K562 (cell line): Measurements from ENCODE around the gene SFMBT2. TPM values are rescaled to one million over a fixed set of nuclear protein-coding genes. Genes with fewer than 3 reads are reported as not detected.

ENCODE experiments used
- ATAC-seq: fragments of 200-7000 bp; cut with Tn5 transposase; 3 replicates; pipeline ENCODE4 v1.9.1; 2020; ENCODE audit warnings: moderate library complexity
- BruUV-seq: library from RNA; stranded (reverse); fragments of 400-500 nt; replicated peaks from 2 replicates; lab custom pipeline; 2021; lab: Mats Ljungman, UMichigan
- CTCF ChIA-PET: fragments of 300-600 bp; formaldehyde crosslinking; extraction: SDS; loops from one replicate; lab custom pipeline; 2021; ENCODE audit warnings: low intra/inter-chr PET ratio; lab: Yijun Ruan, JAX
- POLR2A ChIA-PET: fragments of 300-600, 350-650 bp; sonication (Branson Sonifier 250); formaldehyde crosslinking; extraction: SDS; loops from one replicate; lab custom pipeline; 2021; ENCODE audit warnings: antibody characterized with exemption, inconsistent platforms; lab: Yijun Ruan, JAX
- DNase-seq, 4 experiments: peaks; one replicate each; pipeline versions ENCODE4 v3.0.0 to v3.0.0-alpha.2; 2011 to 2018; ENCODE audit warnings: low spot score in 3 of 4, mixed read lengths in 3 of 4; ENCODE audit errors: extremely low read depth in 1 of 4
- FAIRE-seq: peaks from 2 replicates; lab custom pipeline; 2011; peaks lifted over from hg19 to GRCh38; lab: Jason Lieb, UNC
- H2AFZ ChIP-seq: 2 replicates; pipeline ENCODE4 v1.6.0; 2011; ENCODE audit warnings: low read depth, low read length, control low read depth, inconsistent platforms
- H3K27ac ChIP-seq: fragments of 200-600 bp; 3 replicates; pipeline ENCODE4 v1.8.0; 2011; ENCODE audit warnings: low read depth, mild to moderate bottlenecking, control low read depth, inconsistent platforms, low read length, moderate library complexity, mixed read lengths; ENCODE audit errors: extremely low read depth
- H3K27me3 ChIP-seq, 2 experiments: fragments of 300-600 bp in 1 of 2; 2 replicates in 1 of 2; 3 replicates in 1 of 2; pipeline versions ENCODE4 v1.6.0 to v1.8.0; 2011; ENCODE audit warnings: inconsistent platforms in 2 of 2, low read length in 2 of 2, mild to moderate bottlenecking in 1 of 2, mixed read lengths in 1 of 2, moderate library complexity in 1 of 2; ENCODE audit not compliant: control insufficient read depth in 2 of 2, insufficient read depth in 2 of 2
- H3K36me3 ChIP-seq: fragments of 300-600 bp; 3 replicates; pipeline ENCODE4 v1.8.0; 2011; ENCODE audit warnings: mild to moderate bottlenecking, low read length, inconsistent platforms; ENCODE audit not compliant: control insufficient read depth, insufficient read depth
- H3K4me1 ChIP-seq, 2 experiments: fragments of 200-600 bp in 1 of 2; replicated peaks in 1 of 2; 2 replicates in 1 of 2; 3 replicates in 1 of 2; pipeline versions ENCODE4 v1.5.1 to v1.8.0; 2011; ENCODE audit warnings: inconsistent platforms in 2 of 2, low read length in 2 of 2, mild to moderate bottlenecking in 1 of 2, mixed read lengths in 1 of 2, moderate library complexity in 1 of 2; ENCODE audit not compliant: control insufficient read depth in 2 of 2, insufficient read depth in 2 of 2
- H3K4me2 ChIP-seq: 2 replicates; pipeline ENCODE4 v1.6.1; 2011; ENCODE audit warnings: low read length, control low read depth, inconsistent platforms, mixed read lengths; ENCODE audit not compliant: insufficient read depth
- H3K4me3 ChIP-seq: fragments of 200-600 bp; sonication (generic), shearing (Covaris generic); 2 replicates; pipeline ENCODE4 v1.5.1; 2016; ENCODE audit warnings: control low read depth, inconsistent platforms
- H3K79me2 ChIP-seq: fragments of 200-600 bp; 3 replicates; pipeline ENCODE4 v1.8.0; 2011; ENCODE audit warnings: low read length, inconsistent platforms; ENCODE audit not compliant: control insufficient read depth, insufficient read depth
- H3K9ac ChIP-seq, 2 experiments: 2 replicates each; pipeline versions ENCODE4 v1.6.0 to v1.6.1; 2011; ENCODE audit warnings: low read depth in 2 of 2, low read length in 2 of 2, control low read depth in 1 of 2, inconsistent platforms in 1 of 2, mild to moderate bottlenecking in 1 of 2, mixed read lengths in 1 of 2; ENCODE audit not compliant: insufficient read depth in 1 of 2
- H3K9me1 ChIP-seq: one replicate; pipeline ENCODE4 v1.6.0; 2011; ENCODE audit warnings: inconsistent platforms, mild to moderate bottlenecking, low read length, moderate library complexity; ENCODE audit not compliant: control insufficient read depth, insufficient read depth
- H3K9me3 ChIP-seq: replicated peaks from 2 replicates; pipeline ENCODE4 v1.5.1; 2011; ENCODE audit warnings: low read depth, low read length, inconsistent platforms; ENCODE audit not compliant: control insufficient read depth, insufficient read depth
- H4K20me1 ChIP-seq: replicated peaks from 2 replicates; pipeline ENCODE4 v1.6.1; 2011; ENCODE audit warnings: low read length, inconsistent platforms, mixed read lengths; ENCODE audit not compliant: control insufficient read depth, insufficient read depth
- DDX20 ChIP-seq: fragments of 450-650 bp; IDR thresholded peaks from 2 replicates; pipeline ENCODE4 v1.6.1; 2016; ENCODE audit warnings: missing genetic modification characterization, low read depth, mild to moderate bottlenecking, missing compliant biosample characterization, moderate library complexity
- DMBX1 ChIP-seq: fragments of 250-450 bp; sonication (Bioruptor Pico); IDR thresholded peaks from 2 replicates; pipeline ENCODE4 v1.8.0; 2022; ENCODE audit warnings: inconsistent platforms, mild to moderate bottlenecking, moderate library complexity, borderline replicate concordance
- FOSL1 ChIP-seq: fragments of 200-800 bp; sonication (Bioruptor generic); conservative IDR thresholded peaks from 2 replicates; pipeline ENCODE4 v1.6.1; 2016; ENCODE audit warnings: missing genetic modification characterization, missing compliant biosample characterization
- SRSF3 ChIP-seq: fragments of 200-400 bp; formaldehyde crosslinking; IDR thresholded peaks from 2 replicates; pipeline ENCODE4 v1.6.1; 2016; ENCODE audit warnings: mild to moderate bottlenecking, low read length, moderate library complexity; ENCODE audit not compliant: insufficient read depth
- TEAD1 ChIP-seq, 2 experiments: fragments of 450-650 bp in 1 of 2; sonication (generic) in 1 of 2; formaldehyde crosslinking; IDR thresholded peaks; 2 replicates each; pipeline versions ENCODE4 v1.4.0 to v1.8.0; 2020 to 2022; ENCODE audit warnings: mild to moderate bottlenecking in 2 of 2, missing genetic modification reagents in 1 of 2
- ZNF146 ChIP-seq: IDR thresholded peaks from one replicate; pipeline ENCODE4 v1.6.1; 2018; ENCODE audit warnings: missing compliant biosample characterization; ENCODE audit not compliant: unreplicated experiment
- ZNF609 ChIP-seq: sonication (generic); formaldehyde crosslinking; IDR thresholded peaks from 2 replicates; pipeline ENCODE4 v1.8.1; 2023; ENCODE audit warnings: missing genetic modification reagents, mild to moderate bottlenecking, borderline replicate concordance
- WGBS: fragments of 100-300 bp; shearing (Covaris generic); methylation state at CpG from one replicate; pipeline ENCODE4 v1.1.6; 2016; ENCODE audit warnings: low coverage, mixed read lengths; ENCODE audit not compliant: insufficient coverage; ENCODE audit errors: missing lambda C conversion rate; 5-methylcytosine and 5-hydroxymethylcytosine counted together
- in situ Hi-C: fragments of 300-500 bp; cut with MboI; formaldehyde crosslinking; loops from 4 replicates; pipeline ENCODE4 v1.15.0; 2018; ENCODE audit warnings: inconsistent platforms, mixed read lengths
- intact Hi-C: fragments of 100-400 bp; cut with micrococcal nuclease; formaldehyde crosslinking; loops from 2 replicates; pipeline ENCODE4 v1.14.2; 2022
- polyA plus RNA-seq, 8 experiments: library from polyadenylated mRNA; depleted of rRNA in 4 of 8; stranded (reverse) in 5 of 8; unstranded in 3 of 8; fragments of >200 nt; fragmentation: Nextera tagmentation in 2 of 8; fragmentation: Illumina TruSeq in 1 of 8; extraction: Ambion mirVana in 2 of 8; extraction: Trizol in 1 of 8; gene quantifications; 2 replicates each; pipeline versions ENCODE4 v1.2.1 to v1.2.3, GENCODE V29; 2011 to 2014; ENCODE audit warnings: inconsistent platforms in 1 of 8, missing spikeins in 1 of 8
- total RNA-seq, 7 experiments: library from RNA; depleted of rRNA in 6 of 7; stranded (reverse); fragments of >200 nt in 6 of 7; fragmentation: Illumina TruSeq in 2 of 7; extraction: Trizol in 2 of 7; gene quantifications; 2 replicates each; pipeline versions ENCODE4 v1.2.1 to v1.2.3, GENCODE V29; 2011 to 2021; ENCODE audit warnings: low replicate concordance in 1 of 7

SFMBT2 gene
- total and polyA plus RNA-seq, 9 of the 15 experiments (the other 6 are each of a cell fraction or from before 2014, with no cell fraction given): 1.2 to 13.6 (median 7.6) TPM

DNA sequence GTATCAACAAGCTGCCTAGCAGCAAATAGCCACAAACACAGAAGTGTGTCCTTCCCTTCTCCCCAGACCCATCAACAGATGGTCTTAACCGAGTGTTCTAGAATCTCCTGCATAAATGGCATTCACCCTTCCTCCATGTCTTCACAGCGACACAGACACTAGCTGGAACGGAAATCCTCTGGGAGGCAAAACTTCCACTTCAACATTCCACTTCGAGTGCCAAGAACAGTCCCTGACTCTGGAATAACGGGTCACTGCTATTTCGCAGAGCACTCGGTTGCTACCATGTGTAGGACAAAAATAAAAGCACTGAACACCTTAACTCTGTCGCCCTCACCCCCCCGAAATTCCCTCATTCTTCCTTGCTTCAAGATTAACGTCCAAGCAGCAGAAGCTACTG, 65.1 kb downstream of the SFMBT2 start (continued):
- TF ChIP-seq ZNF609 (CRISPR knock-in tag): no peak
- no peak for TF ChIP-seq SRSF3
- TF ChIP-seq TEAD1 (CRISPR knock-in tag; IDR thresholded peaks at IDR 0.05): no peak
- no peak for TF ChIP-seq DMBX1 (CRISPR knock-in tag)
- no peak for TF ChIP-seq FOSL1 (tag)

GRCh38 chr10:7343040-7343439, 67.8 kb downstream of the SFMBT2 start:
- WGBS: 81% methylated on average over 3 of the region's 3 CpGs
- Histone ChIP-seq H3K79me2 (peaks cover 9% of the 10 kb centered on the region; the same call in 2 of the 3 replicates), H3K4me1 (peaks cover 0 to under 1% of the 10 kb centered on the region in 2 experiments; a peak in 2 of 5 replicates), H2AFZ (no peak overlapping the region), H3K9ac (no peak overlapping the region), H4K20me1 (no peaks in the 10 kb centered on the region), H3K9me3 (no peaks in the 10 kb centered on the region), H3K27me3 (no peaks in the 10 kb centered on the region), H3K9me1 (no peaks in the 10 kb centered on the region), H3K36me3 (peaks cover 6% of the 10 kb centered on the region; the same call in 1 of the 3 replicates), H3K4me3 (no peak overlapping the region), H3K27ac (no peak overlapping the region), H3K4me2 (no peak overlapping the region)
- ATAC-seq (no peak), FAIRE-seq (no peak), DNase-seq (no peak)
- ChIA-PET POLR2A (no interaction called here), CTCF (no interaction called here)
- TF ChIP-seq DDX20 (tag) (no peak), ZNF146 (peak; percentile 51)
- in situ Hi-C loops: no loop called here
- intact Hi-C loops: no loop called here
- BruUV-seq: no TSS peak
